A673 (cell line): ENCODE results near the gene GPR137C.

Source experiments
- CTCF ChIP-seq: fragments of 300-800, 200-600 bp; sonication (generic); conservative IDR thresholded peaks from 2 replicates; pipeline ENCODE4 v1.5.1; 2017; ENCODE audit warnings: low read depth, mild to moderate bottlenecking, antibody characterized with exemption, low read length, moderate library complexity, mixed read lengths
- EZH2 ChIP-seq: fragments of 200-600 bp; sonication (generic); IDR thresholded peaks from 2 replicates; pipeline ENCODE4 v1.6.1; 2017; ENCODE audit warnings: borderline replicate concordance, low read depth, mild to moderate bottlenecking, mixed read lengths, antibody characterized with exemption, low read length; ENCODE audit not compliant: poor library complexity, severe bottlenecking

GRCh38 chr14:52547526-52547925 lies 5.1 kb upstream of the GPR137C start:
- TF ChIP-seq CTCF, result no peak
- no peak for TF ChIP-seq EZH2
